HepG2 (cell line): ENCODE measurements around the gene TYW1. TPM values are rescaled to one million over a fixed set of nuclear protein-coding genes. Genes with fewer than 3 reads are reported as not detected.
"Not testable (repeated sequence)": the region's sequence is repeated elsewhere in the genome, so short reads cannot be mapped to it uniquely, and the experiment has no call there.

ENCODE experiments used
- ATAC-seq: fragments of 200-7000 bp; cut with Tn5 transposase; 3 replicates; pipeline ENCODE4 v1.9.1; 2020; ENCODE audit warnings: mild to moderate bottlenecking, moderate library complexity
- BruUV-seq: library from RNA; stranded (reverse); fragments of 400-500 nt; replicated peaks from 2 replicates; lab custom pipeline; 2021; lab: Mats Ljungman, UMichigan
- CTCF ChIA-PET: fragments of 300-600 bp; formaldehyde crosslinking; extraction: SDS; loops from one replicate; lab custom pipeline; 2021; ENCODE audit warnings: low total read pairs, inconsistent platforms, low intra/inter-chr PET ratio; lab: Yijun Ruan, JAX
- POLR2A ChIA-PET: fragments of 350-600 bp; sonication (Branson Sonifier 250); formaldehyde crosslinking; loops from one replicate; lab custom pipeline; 2020; ENCODE audit warnings: antibody characterized with exemption, inconsistent platforms; lab: Yijun Ruan, JAX
- DNase-seq: peaks from one replicate; pipeline ENCODE4 v3.0.0-alpha.2; 2015; ENCODE audit warnings: low spot score
- FAIRE-seq: peaks from 3 replicates; lab custom pipeline; 2011; peaks lifted over from hg19 to GRCh38; lab: Jason Lieb, UNC
- H2AFZ ChIP-seq: one replicate; pipeline ENCODE4 v1.6.1; 2011; ENCODE audit warnings: low read length, inconsistent platforms
- H3K27ac ChIP-seq: fragments of 300-600 bp; 3 replicates; pipeline ENCODE4 v1.8.0; 2011; ENCODE audit warnings: mixed run types, mild to moderate bottlenecking, mixed read lengths, low read length, inconsistent platforms; ENCODE audit not compliant: insufficient read depth; ENCODE audit errors: extremely low read length
- H3K27me3 ChIP-seq, 2 experiments: fragments of 200-600 bp in 1 of 2; 2 replicates in 1 of 2; 3 replicates in 1 of 2; pipeline versions ENCODE4 v1.6.0 to v1.8.0; 2011; ENCODE audit warnings: low read length in 2 of 2, mild to moderate bottlenecking in 2 of 2, moderate library complexity in 2 of 2, inconsistent platforms in 1 of 2; ENCODE audit not compliant: insufficient read depth in 2 of 2, control insufficient read depth in 1 of 2
- H3K36me3 ChIP-seq, 2 experiments: fragments of 200-600 bp in 1 of 2; replicated peaks in 1 of 2; 2 replicates in 1 of 2; 3 replicates in 1 of 2; pipeline versions ENCODE4 v1.5.1 to v1.8.0; 2011; ENCODE audit warnings: low read length in 2 of 2, inconsistent platforms in 1 of 2; ENCODE audit not compliant: insufficient read depth in 2 of 2, control insufficient read depth in 1 of 2
- H3K4me1 ChIP-seq: 2 replicates; pipeline ENCODE4 v1.5.1; 2012; ENCODE audit warnings: low read length, inconsistent platforms; ENCODE audit not compliant: insufficient read depth
- H3K4me2 ChIP-seq: 2 replicates; pipeline ENCODE4 v1.6.0; 2011; ENCODE audit warnings: low read depth, low read length, inconsistent platforms
- H3K4me3 ChIP-seq, 3 experiments: fragments of 200-600 bp in 1 of 3; sonication (generic), shearing (Covaris generic) in 1 of 3; replicated peaks in 1 of 3; 2 replicates each; pipeline ENCODE4 v1.5.1; 2011 to 2016; ENCODE audit warnings: low read length in 3 of 3, inconsistent platforms in 2 of 3, low read depth in 2 of 3, mild to moderate bottlenecking in 2 of 3, control low read depth in 1 of 3, mixed read lengths in 1 of 3; ENCODE audit not compliant: insufficient read depth in 1 of 3
- H3K79me2 ChIP-seq: one replicate; pipeline ENCODE4 v1.6.1; 2011; ENCODE audit warnings: low read length, inconsistent platforms; ENCODE audit not compliant: insufficient read depth
- H3K9ac ChIP-seq: 2 replicates; pipeline ENCODE4 v1.6.0; 2011; ENCODE audit warnings: mild to moderate bottlenecking, low read depth, low read length, inconsistent platforms; ENCODE audit not compliant: insufficient read depth
- H3K9me3 ChIP-seq: 2 replicates; pipeline ENCODE4 v1.5.1; 2012; ENCODE audit warnings: mild to moderate bottlenecking, low read length
- H4K20me1 ChIP-seq: 2 replicates; pipeline ENCODE4 v1.6.0; 2011; ENCODE audit warnings: inconsistent platforms, mild to moderate bottlenecking, low read length, moderate library complexity; ENCODE audit not compliant: insufficient read depth
- SYNCRIP ChIP-seq: fragments of 200-400 bp; formaldehyde crosslinking; IDR thresholded peaks from 2 replicates; pipeline ENCODE4 v1.6.1; 2018; ENCODE audit warnings: mild to moderate bottlenecking, low read depth, low read length; ENCODE audit not compliant: insufficient read depth
- ZBTB7B ChIP-seq: sonication (generic); formaldehyde crosslinking; IDR thresholded peaks from 2 replicates; pipeline ENCODE4 v1.4.0; 2020; ENCODE audit warnings: missing genetic modification reagents
- WGBS: methylation state at CpG from one replicate; pipeline ENCODE4 v1.1.6; 2017; ENCODE audit warnings: low lambda C conversion rate; 5-methylcytosine and 5-hydroxymethylcytosine counted together
- in situ Hi-C: cut with HindIII; loops from 2 replicates; pipeline ENCODE4 v1.10.0; 2017; ENCODE audit warnings: low pct_unique_long_range_greater_than_20kb; ENCODE audit not compliant: extremely low pct_ligation_motif_present
- intact Hi-C: fragments of 100-400 bp; cut with micrococcal nuclease; formaldehyde crosslinking; loops from one replicate; pipeline ENCODE4 v1.10.0; 2022; ENCODE audit not compliant: unreplicated experiment
- polyA plus RNA-seq, 8 experiments: library from polyadenylated mRNA; depleted of rRNA in 3 of 8; stranded (reverse) in 7 of 8; unstranded in 1 of 8; fragments of >200 nt; fragmentation: Illumina TruSeq in 4 of 8; extraction: Trizol in 4 of 8; gene quantifications; 2 replicates each; pipeline versions ENCODE4 v1.2.1 to v1.2.3, GENCODE V29; 2011 to 2016; ENCODE audit warnings: low read depth in 4 of 8, missing spikeins in 1 of 8, mixed read lengths in 1 of 8; ENCODE audit not compliant: insufficient read depth in 1 of 8
- total RNA-seq, 5 experiments: library from RNA; depleted of rRNA; stranded (reverse); fragments of >200 nt; fragmentation: Illumina TruSeq; extraction: Trizol; gene quantifications; 2 replicates each; pipeline ENCODE4 v1.2.3, GENCODE V29; 2016; ENCODE audit warnings: low read depth in 1 of 5

TYW1 gene
- total and polyA plus RNA-seq, 2 of the 13 experiments (the other 11 are each of a cell fraction or from before 2014, with no cell fraction given) = 8.6 to 17.6 TPM

DNA sequence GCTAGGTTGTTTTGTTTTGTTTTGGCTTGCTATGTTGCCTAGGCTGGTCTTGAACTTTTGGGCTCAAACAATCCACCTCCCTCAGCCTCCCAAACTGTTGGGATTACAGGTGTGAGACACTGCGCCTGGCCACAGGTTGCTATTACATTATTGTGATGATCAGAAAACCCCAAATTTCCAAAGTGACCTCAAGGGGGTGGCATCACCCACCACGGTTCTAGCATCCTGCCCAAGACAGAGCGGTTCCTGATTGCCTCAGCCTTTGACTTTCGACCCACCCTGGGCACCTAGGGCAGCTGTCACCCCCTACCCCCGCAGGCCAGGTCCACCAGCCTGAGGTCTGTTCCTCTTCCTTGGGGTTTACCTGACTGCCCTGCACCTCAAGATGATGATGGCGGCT, 29.6 kb upstream of the TYW1 start:
- DNase-seq (no peak), FAIRE-seq (no peak), ATAC-seq (no peak)
- Histone ChIP-seq H2AFZ (no peak overlapping the region), H3K4me2 (no peak overlapping the region), H3K36me3 (no peaks in the 10 kb centered on the region), H4K20me1 (no peaks in the 10 kb centered on the region), H3K79me2 (no peaks in the 10 kb centered on the region), H3K27me3 (0 out of 5 replicates have a peak, but pooled peaks cover 0 to 1% of the 10 kb centered on the region in 2 experiments), H3K4me1 (peaks cover 17% of the 10 kb centered on the region), H3K4me3 (no peak overlapping the region), H3K9me3 (no peaks in the 10 kb centered on the region), H3K27ac (no peak overlapping the region), H3K9ac (no peak overlapping the region)
- ChIA-PET CTCF (no interaction called here), POLR2A (no interaction called here)
- TF ChIP-seq ZBTB7B (no peak), SYNCRIP (no peak)
- intact Hi-C loops (no loop called here), in situ Hi-C loops (no loop called here)
- 70% methylated on average over 6 of the region's 6 CpGs for WGBS
- no TSS peak for BruUV-seq

DNA sequence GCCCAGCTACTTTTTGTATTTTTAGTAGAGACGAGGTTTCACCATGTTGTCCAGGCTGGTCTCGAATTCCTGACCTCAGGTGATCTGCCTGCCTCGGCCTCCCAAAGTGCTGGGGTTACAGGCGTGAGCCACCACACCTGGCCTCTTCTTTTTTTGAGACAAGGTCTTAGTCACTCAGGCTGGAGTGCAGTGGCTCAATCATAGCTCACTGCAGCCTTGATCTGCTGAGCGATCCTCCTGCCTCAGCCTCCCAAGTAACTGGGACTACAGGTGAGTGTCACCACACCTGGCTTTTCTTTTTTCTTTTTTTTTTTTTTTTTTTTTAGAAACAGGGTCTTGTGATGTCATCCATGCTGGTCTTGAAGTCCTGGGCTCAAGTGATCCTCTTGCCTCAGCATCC, 27.6 kb upstream of the TYW1 start:
- H3K4me3 ChIP-seq, H4K20me1 ChIP-seq, H2AFZ ChIP-seq, intact Hi-C loops, in situ Hi-C loops, H3K27ac ChIP-seq, FAIRE-seq, H3K9ac ChIP-seq, ATAC-seq, POLR2A ChIA-PET, H3K79me2 ChIP-seq, DNase-seq, H3K27me3 ChIP-seq, H3K36me3 ChIP-seq, H3K4me2 ChIP-seq, BruUV-seq, H3K9me3 ChIP-seq, CTCF ChIA-PET: not testable (repeated sequence)
- H3K4me1 ChIP-seq = peaks cover 33% of the 10 kb centered on the region
- WGBS = 74% methylated on average over 5 of the region's 5 CpGs
